ENCODE measurements around the gene ATP6V0C. TPM values are rescaled to one million over a fixed set of nuclear protein-coding genes. Genes with fewer than 3 reads are reported as not detected.

ATP6V0C gene
- total and polyA plus RNA-seq, 2 donors (not counting 1 experiment from before 2014, with no cell fraction given), result 118 to 176 TPM

- CTCF ChIA-PET, result no interaction called here
- no peaks in the 10 kb centered on the region for H3K9me3 ChIP-seq (ENCODE audit: control extremely low read depth in 1 of 3, control insufficient read depth in 2 of 3, insufficient read depth in 1 of 3, low read length in 2 of 3)
Measured at GRCh38 chr16:2528161-2529060, 14.7 kb downstream of the ATP6V0C start.

More at GRCh38 chr16:2528161-2529060, 14.7 kb downstream of the ATP6V0C start:
- Histone ChIP-seq H3K4me3 (ENCODE audit: control extremely low read depth in 1 of 5, extremely low read depth in 1 of 5, insufficient read depth in 1 of 5, low read depth in 2 of 5, low read length in 4 of 5) (no peak overlapping the region), H3K4me1 (ENCODE audit: control insufficient read depth in 2 of 2, insufficient read depth in 2 of 2, low read length in 2 of 2) (peaks cover 8 to 20% of the 10 kb centered on the region in 2 donors), H4K20me1 (ENCODE audit: control insufficient read depth, insufficient read depth, low read length, poor library complexity, severe bottlenecking) (peaks cover 16% of the 10 kb centered on the region), H3K27me3 (replicated peaks in 1 of 4; ENCODE audit: control extremely low read depth in 1 of 4, control insufficient read depth in 3 of 4, insufficient read depth in 4 of 4, low read length in 3 of 4) (no peaks in the 10 kb centered on the region), H3K4me2 (replicated peaks; ENCODE audit: low read depth, low read length, poor library complexity, severe bottlenecking) (no peak overlapping the region), H3K27ac (ENCODE audit: low read length in 2 of 2) (no peak overlapping the region), H3K9ac (ENCODE audit: low read length) (no peak overlapping the region), H3K79me2 (ENCODE audit: control insufficient read depth, insufficient read depth, low read length) (peaks cover 57% of the 10 kb centered on the region), H2AFZ (ENCODE audit: insufficient read depth, low read depth, low read length, poor library complexity, severe bottlenecking) (no peak overlapping the region), H3K36me3 (replicated peaks in 1 of 2; ENCODE audit: control extremely low read depth in 1 of 2, control insufficient read depth in 1 of 2, extremely low read depth in 1 of 2, insufficient read depth in 2 of 2, low read length in 1 of 2) (peaks cover 0 to 58% of the 10 kb centered on the region in 2 experiments)
- WGBS (ENCODE audit: insufficient coverage), result 96% methylated on average over 36 of the region's 36 CpGs
- intact Hi-C loops (cut with micrococcal nuclease), result no loop called here
- TF ChIP-seq, protein P1, sequence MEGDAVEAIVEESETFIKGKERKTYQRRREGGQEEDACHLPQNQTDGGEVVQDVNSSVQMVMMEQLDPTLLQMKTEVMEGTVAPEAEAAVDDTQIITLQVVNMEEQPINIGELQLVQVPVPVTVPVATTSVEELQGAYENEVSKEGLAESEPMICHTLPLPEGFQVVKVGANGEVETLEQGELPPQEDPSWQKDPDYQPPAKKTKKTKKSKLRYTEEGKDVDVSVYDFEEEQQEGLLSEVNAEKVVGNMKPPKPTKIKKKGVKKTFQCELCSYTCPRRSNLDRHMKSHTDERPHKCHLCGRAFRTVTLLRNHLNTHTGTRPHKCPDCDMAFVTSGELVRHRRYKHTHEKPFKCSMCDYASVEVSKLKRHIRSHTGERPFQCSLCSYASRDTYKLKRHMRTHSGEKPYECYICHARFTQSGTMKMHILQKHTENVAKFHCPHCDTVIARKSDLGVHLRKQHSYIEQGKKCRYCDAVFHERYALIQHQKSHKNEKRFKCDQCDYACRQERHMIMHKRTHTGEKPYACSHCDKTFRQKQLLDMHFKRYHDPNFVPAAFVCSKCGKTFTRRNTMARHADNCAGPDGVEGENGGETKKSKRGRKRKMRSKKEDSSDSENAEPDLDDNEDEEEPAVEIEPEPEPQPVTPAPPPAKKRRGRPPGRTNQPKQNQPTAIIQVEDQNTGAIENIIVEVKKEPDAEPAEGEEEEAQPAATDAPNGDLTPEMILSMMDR (IDR thresholded peaks at IDR 0.05), result no peak
- no peak for TF ChIP-seq EZH2 (IDR thresholded peaks at IDR 0.05; ENCODE audit: borderline replicate concordance, insufficient read depth, low read depth, low read length, poor library complexity, severe bottlenecking)
- H3K27me3 Mint-ChIP-seq, result no peaks in the 10 kb centered on the region
- peaks cover 25% of the 10 kb centered on the region for H3K4me1 Mint-ChIP-seq
- no peak for ATAC-seq (ENCODE audit: low read depth)
- POLR2A ChIA-PET, result no interaction called here
- H3K9me3 Mint-ChIP-seq (ENCODE audit: insufficient read depth), result no peaks in the 10 kb centered on the region
- H3K27ac Mint-ChIP-seq, result no peak overlapping the region
- DNase-seq, result no peak
- H3K4me3 Mint-ChIP-seq, result no peak overlapping the region
